ENCODE measurements around the gene FAM13B.

GRCh38 chr5:138054206-138054605, 21.3 kb upstream of the FAM13B start:
- TF ChIP-seq CTCF (IDR thresholded peaks at IDR 0.05) (no peak), POLR2A (IDR thresholded peaks at IDR 0.05) (no peak), EP300 (IDR thresholded peaks at IDR 0.05; ENCODE audit: low read depth) (no peak), POLR2AphosphoS5 (IDR thresholded peaks at IDR 0.05) (no peak)

Measured in transverse colon (tissue), 4 donors.